Endothelial cell of umbilical vein (primary cell): ENCODE data around the gene CCDC142. TPM values are rescaled to one million over a fixed set of nuclear protein-coding genes. Genes with fewer than 3 reads are reported as not detected.

Source experiments
- BruUV-seq: library from RNA; stranded (reverse); fragments of 400-500 nt; replicated peaks from 2 replicates; lab custom pipeline; 2021; lab: Mats Ljungman, UMichigan
- CTCF ChIA-PET: fragments of 300-600, 350-600 bp; sonication (Branson Sonifier 250); formaldehyde crosslinking; loops from one replicate; lab custom pipeline; 2021; ENCODE audit warnings: antibody characterized with exemption, inconsistent platforms; lab: Charles Lee
- POLR2A ChIA-PET: fragments of 300-600, 350-600 bp; sonication (Branson Sonifier 250); formaldehyde crosslinking; loops from one replicate; lab custom pipeline; 2021; ENCODE audit warnings: antibody characterized with exemption, inconsistent platforms; lab: Charles Lee
- DNase-seq: peaks from one replicate; pipeline ENCODE4 v3.0.0-alpha.2; 2011; ENCODE audit warnings: low read depth, low spot score
- FAIRE-seq: peaks from 2 replicates; lab custom pipeline; 2011; peaks lifted over from hg19 to GRCh38; lab: Jason Lieb, UNC
- H2AFZ ChIP-seq: 2 replicates; pipeline ENCODE4 v1.6.0; 2012; ENCODE audit warnings: low read depth, low read length, control low read depth, inconsistent platforms
- H3K27ac ChIP-seq: 2 replicates; pipeline ENCODE4 v1.5.1; 2011; ENCODE audit warnings: low read depth, mild to moderate bottlenecking, control low read depth, low read length, moderate library complexity; ENCODE audit not compliant: insufficient read depth
- H3K27me3 ChIP-seq, 2 experiments: 2 replicates each; pipeline versions ENCODE4 v1.6.0 to v1.6.1; 2011; ENCODE audit warnings: low read length in 2 of 2, mixed read lengths in 1 of 2; ENCODE audit not compliant: control insufficient read depth in 2 of 2, insufficient read depth in 2 of 2
- H3K36me3 ChIP-seq, 2 experiments: 2 replicates in 1 of 2; 3 replicates in 1 of 2; pipeline ENCODE4 v1.5.1; 2011; ENCODE audit warnings: low read length in 2 of 2, mild to moderate bottlenecking in 1 of 2, moderate library complexity in 1 of 2; ENCODE audit not compliant: control insufficient read depth in 2 of 2, insufficient read depth in 2 of 2; ENCODE audit errors: extremely low read depth in 1 of 2
- H3K4me1 ChIP-seq: 3 replicates; pipeline ENCODE4 v1.5.1; 2011; ENCODE audit warnings: mild to moderate bottlenecking, low read length; ENCODE audit not compliant: control insufficient read depth, insufficient read depth; ENCODE audit errors: extremely low read depth
- H3K4me2 ChIP-seq: 2 replicates; pipeline ENCODE4 v1.6.1; 2011; ENCODE audit warnings: low read length, control low read depth, mixed read lengths; ENCODE audit not compliant: insufficient read depth
- H3K4me3 ChIP-seq, 3 experiments: fragments of 200-600 bp in 1 of 3; sonication (generic), shearing (Covaris generic) in 1 of 3; replicated peaks in 1 of 3; 2 replicates each; pipeline ENCODE4 v1.5.1; 2011 to 2016; ENCODE audit warnings: control low read depth in 3 of 3, low read length in 3 of 3, mild to moderate bottlenecking in 2 of 3, inconsistent platforms in 1 of 3, low read depth in 1 of 3, moderate library complexity in 1 of 3; ENCODE audit not compliant: insufficient read depth in 1 of 3
- H3K79me2 ChIP-seq: 2 replicates; pipeline ENCODE4 v1.6.0; 2012; ENCODE audit warnings: low read length, inconsistent platforms; ENCODE audit not compliant: control insufficient read depth, insufficient read depth
- H3K9ac ChIP-seq: replicated peaks from 2 replicates; pipeline ENCODE3; 2011; ENCODE audit warnings: low read length, control low read depth; ENCODE audit not compliant: insufficient read depth; ENCODE audit errors: extremely low read depth
- H3K9me1 ChIP-seq: replicated peaks from 3 replicates; pipeline ENCODE4 v1.6.0; 2011; ENCODE audit warnings: mild to moderate bottlenecking, low read length; ENCODE audit not compliant: control insufficient read depth, insufficient read depth; ENCODE audit errors: extremely low read depth
- H3K9me3 ChIP-seq: replicated peaks from 2 replicates; pipeline ENCODE4 v1.5.1; 2012; ENCODE audit warnings: low read length, inconsistent platforms; ENCODE audit not compliant: control insufficient read depth, insufficient read depth
- H4K20me1 ChIP-seq: replicated peaks from 2 replicates; pipeline ENCODE3; 2011; ENCODE audit warnings: mild to moderate bottlenecking, low read length; ENCODE audit not compliant: control insufficient read depth, insufficient read depth; ENCODE audit errors: extremely low read depth
- FOS ChIP-seq: IDR thresholded peaks from 2 replicates; pipeline ENCODE4 v1.6.1; 2011; ENCODE audit warnings: mild to moderate bottlenecking, low read length, moderate library complexity, borderline replicate concordance; ENCODE audit not compliant: insufficient read depth
- JUN ChIP-seq: IDR thresholded peaks from 2 replicates; pipeline ENCODE4 v1.6.1; 2011; ENCODE audit warnings: borderline replicate concordance, low read depth; ENCODE audit not compliant: insufficient read length, insufficient read depth
- MYC ChIP-seq: IDR thresholded peaks from one replicate; pipeline ENCODE4 v1.6.1; 2011; ENCODE audit warnings: mild to moderate bottlenecking, low read depth, low read length
- POLR2A ChIP-seq: IDR thresholded peaks from 2 replicates; pipeline ENCODE4 v1.6.1; 2012; ENCODE audit warnings: low read depth, mild to moderate bottlenecking, control low read depth, low read length
- POLR2AphosphoS5 ChIP-seq: IDR thresholded peaks from 2 replicates; pipeline ENCODE4 v1.6.1; 2012; ENCODE audit warnings: low read depth, mild to moderate bottlenecking, control low read depth, low read length, moderate library complexity; ENCODE audit not compliant: insufficient read depth
- dilution Hi-C: fragments of 300-500 bp; cut with MboI; formaldehyde crosslinking; loops from one replicate; pipeline ENCODE4 v1.15.0; 2019; ENCODE audit warnings: low sequenced_read_pairs; ENCODE audit not compliant: extremely low pct_ligation_motif_present
- intact Hi-C: fragments of 100-400 bp; cut with micrococcal nuclease; formaldehyde crosslinking; loops from one replicate; pipeline ENCODE4 v1.10.0; 2022
- polyA plus RNA-seq, 4 experiments: library from polyadenylated mRNA; depleted of rRNA in 3 of 4; stranded (reverse) in 3 of 4; unstranded in 1 of 4; fragments of >200 nt; gene quantifications; 2 replicates each; pipeline versions ENCODE4 v1.2.1 to v1.2.3, GENCODE V29; 2011 to 2012; ENCODE audit warnings: missing spikeins in 1 of 4
- total RNA-seq: library from RNA; stranded (reverse); gene quantifications from 2 replicates; pipeline ENCODE4 v1.2.3, GENCODE V29; 2021
- TF ChIP-seq, protein P1 (sequence below), 2 donors: IDR thresholded peaks; 1 replicate in 1 of 2; 2 replicates in 1 of 2; pipeline ENCODE4 v1.5.1; 2011; ENCODE audit warnings: low read length in 2 of 2, mild to moderate bottlenecking in 2 of 2, moderate library complexity in 2 of 2, control low read depth in 1 of 2, inconsistent platforms in 1 of 2, low read depth in 1 of 2; ENCODE audit not compliant: insufficient read depth in 1 of 2; ENCODE audit errors: extremely low read depth in 1 of 2

The CCDC142 gene
- total and polyA plus RNA-seq, 2 donors (not counting 3 experiments of a cell fraction or from before 2014, with no cell fraction given), result 12.8 to 23.8 TPM

DNA sequence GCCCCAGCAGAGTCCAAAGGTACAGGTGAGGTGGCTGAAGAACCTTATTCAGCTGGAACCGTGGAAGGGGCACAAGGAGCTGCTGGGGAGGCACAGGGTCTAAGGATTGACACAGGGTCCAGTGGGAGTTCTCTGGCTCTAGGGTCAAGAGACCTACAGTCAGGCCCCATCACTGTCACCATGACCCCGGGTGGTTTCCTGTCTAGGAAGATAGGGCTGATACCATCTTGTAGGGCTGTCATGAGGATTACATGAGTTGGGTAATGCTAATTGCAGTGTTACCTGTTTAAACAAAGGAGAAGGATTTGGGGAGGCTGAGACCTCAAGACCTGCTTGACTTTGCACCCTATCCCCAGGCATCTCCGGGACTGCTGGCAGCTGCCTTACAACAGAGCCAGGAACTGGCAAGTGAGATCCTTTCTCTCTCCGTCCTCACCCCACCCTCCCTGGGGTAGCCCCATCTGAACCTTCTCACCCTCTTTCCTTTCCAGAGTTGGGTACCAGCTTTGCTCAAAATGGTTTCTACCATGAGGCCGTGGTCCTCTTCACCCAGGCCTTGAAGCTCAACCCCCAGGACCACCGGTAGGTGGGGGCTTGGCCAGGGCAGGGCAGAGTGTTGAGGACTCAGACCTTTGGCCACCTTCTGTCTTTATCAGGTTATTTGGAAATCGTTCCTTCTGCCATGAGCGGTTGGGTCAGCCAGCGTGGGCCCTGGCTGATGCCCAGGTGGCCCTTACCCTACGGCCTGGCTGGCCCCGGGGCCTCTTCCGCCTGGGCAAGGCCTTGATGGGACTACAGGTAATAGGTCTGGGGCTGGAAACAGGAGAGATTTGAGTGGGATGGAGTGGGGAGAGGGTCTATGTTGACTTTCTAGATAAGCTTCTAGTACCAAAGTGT lies 9.1 kb upstream of the CCDC142 start:
- no TSS peak for BruUV-seq
- peaks cover 5% of the 10 kb centered on the region for H3K4me1 ChIP-seq
- intact Hi-C loops (no loop called here), dilution Hi-C loops (no loop called here)
- peaks cover 0 to 1% of the 10 kb centered on the region in 2 experiments for H3K27me3 ChIP-seq
- CTCF ChIA-PET, result no interaction called here
- H4K20me1 ChIP-seq, result no peaks in the 10 kb centered on the region
- no peak overlapping the region for H3K9ac ChIP-seq
- DNase-seq (no peak), FAIRE-seq (no peak)
- H3K9me3 ChIP-seq, result no peaks in the 10 kb centered on the region
- no peak overlapping the region for H3K27ac ChIP-seq
- H3K4me3 ChIP-seq, result no peak overlapping the region
- H3K79me2 ChIP-seq, result no peaks in the 10 kb centered on the region
- H3K9me1 ChIP-seq, result no peaks in the 10 kb centered on the region
- no peak overlapping the region for H3K4me2 ChIP-seq
- H3K36me3 ChIP-seq, result peaks cover 3 to 14% of the 10 kb centered on the region in 2 experiments
- TF ChIP-seq MYC (no peak), JUN (no peak), POLR2A (no peak), POLR2AphosphoS5 (no peak), FOS (no peak)
- TF ChIP-seq, protein P1, sequence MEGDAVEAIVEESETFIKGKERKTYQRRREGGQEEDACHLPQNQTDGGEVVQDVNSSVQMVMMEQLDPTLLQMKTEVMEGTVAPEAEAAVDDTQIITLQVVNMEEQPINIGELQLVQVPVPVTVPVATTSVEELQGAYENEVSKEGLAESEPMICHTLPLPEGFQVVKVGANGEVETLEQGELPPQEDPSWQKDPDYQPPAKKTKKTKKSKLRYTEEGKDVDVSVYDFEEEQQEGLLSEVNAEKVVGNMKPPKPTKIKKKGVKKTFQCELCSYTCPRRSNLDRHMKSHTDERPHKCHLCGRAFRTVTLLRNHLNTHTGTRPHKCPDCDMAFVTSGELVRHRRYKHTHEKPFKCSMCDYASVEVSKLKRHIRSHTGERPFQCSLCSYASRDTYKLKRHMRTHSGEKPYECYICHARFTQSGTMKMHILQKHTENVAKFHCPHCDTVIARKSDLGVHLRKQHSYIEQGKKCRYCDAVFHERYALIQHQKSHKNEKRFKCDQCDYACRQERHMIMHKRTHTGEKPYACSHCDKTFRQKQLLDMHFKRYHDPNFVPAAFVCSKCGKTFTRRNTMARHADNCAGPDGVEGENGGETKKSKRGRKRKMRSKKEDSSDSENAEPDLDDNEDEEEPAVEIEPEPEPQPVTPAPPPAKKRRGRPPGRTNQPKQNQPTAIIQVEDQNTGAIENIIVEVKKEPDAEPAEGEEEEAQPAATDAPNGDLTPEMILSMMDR (IDR thresholded peaks at IDR 0.05; ENCODE audit: extremely low read depth in 1 of 2, insufficient read depth in 1 of 2, low read depth in 1 of 2, low read length in 2 of 2), result no peak
- POLR2A ChIA-PET, result no interaction called here
- no peak overlapping the region for H2AFZ ChIP-seq
